Trophoblast cell (in vitro differentiated cells and primary cell): ENCODE data around the gene DCUN1D5.

Source experiments
- DNase-seq, 2 donors: peaks; one replicate each; pipeline ENCODE4 v3.0.0-alpha.2; 2016
- H2AFZ ChIP-seq: 2 replicates; pipeline ENCODE4 v1.6.1; 2013; ENCODE audit warnings: low read length, moderate library complexity, mild to moderate bottlenecking; ENCODE audit not compliant: insufficient read depth, poor library complexity
- H2AK5ac ChIP-seq: 2 replicates; pipeline ENCODE4 v1.6.1; 2013; ENCODE audit warnings: mild to moderate bottlenecking, low read length
- H2BK120ac ChIP-seq: 2 replicates; pipeline ENCODE4 v1.6.1; 2013; ENCODE audit warnings: low read length, mild to moderate bottlenecking, moderate library complexity; ENCODE audit not compliant: insufficient read depth, poor library complexity
- H2BK12ac ChIP-seq: 2 replicates; pipeline ENCODE4 v1.6.1; 2013; ENCODE audit warnings: mild to moderate bottlenecking, low read length, moderate library complexity
- H2BK5ac ChIP-seq: 2 replicates; pipeline ENCODE4 v1.6.1; 2013; ENCODE audit warnings: low read length, low read depth, moderate library complexity, mild to moderate bottlenecking; ENCODE audit not compliant: poor library complexity
- H3K14ac ChIP-seq: 2 replicates; pipeline ENCODE4 v1.6.1; 2013; ENCODE audit warnings: mild to moderate bottlenecking, low read length
- H3K18ac ChIP-seq: 2 replicates; pipeline ENCODE4 v1.6.1; 2013; ENCODE audit warnings: mild to moderate bottlenecking, low read length
- H3K23ac ChIP-seq: 2 replicates; pipeline ENCODE4 v1.6.1; 2013; ENCODE audit warnings: low read length
- H3K27ac ChIP-seq: 2 replicates; pipeline ENCODE4 v1.5.1; 2013; ENCODE audit warnings: low read depth, mild to moderate bottlenecking, inconsistent platforms, low read length, moderate library complexity
- H3K27me3 ChIP-seq: 2 replicates; pipeline ENCODE4 v1.6.1; 2013; ENCODE audit warnings: inconsistent platforms, mild to moderate bottlenecking, low read length, moderate library complexity; ENCODE audit not compliant: insufficient read depth
- H3K36me3 ChIP-seq, 2 experiments: 1 replicate in 1 of 2; 2 replicates in 1 of 2; pipeline ENCODE4 v1.6.1; 2013; ENCODE audit warnings: low read length in 2 of 2, mild to moderate bottlenecking in 2 of 2, moderate library complexity in 1 of 2; ENCODE audit not compliant: insufficient read depth in 2 of 2, control insufficient read depth in 1 of 2
- H3K4ac ChIP-seq: 2 replicates; pipeline ENCODE4 v1.6.1; 2013; ENCODE audit warnings: low read depth, mild to moderate bottlenecking, low read length, moderate library complexity
- H3K4me1 ChIP-seq, 2 experiments: 1 replicate in 1 of 2; 2 replicates in 1 of 2; pipeline ENCODE4 v1.6.1; 2013; ENCODE audit warnings: low read length in 2 of 2, mild to moderate bottlenecking in 2 of 2, moderate library complexity in 1 of 2; ENCODE audit not compliant: insufficient read depth in 2 of 2, control insufficient read depth in 1 of 2
- H3K4me2 ChIP-seq: 2 replicates; pipeline ENCODE4 v1.6.1; 2013; ENCODE audit warnings: inconsistent platforms, mild to moderate bottlenecking, low read length, moderate library complexity
- H3K4me3 ChIP-seq: 2 replicates; pipeline ENCODE4 v1.5.1; 2013; ENCODE audit warnings: mild to moderate bottlenecking, low read depth, low read length, inconsistent platforms
- H3K79me1 ChIP-seq: one replicate; pipeline ENCODE4 v1.6.1; 2013; ENCODE audit warnings: low read length
- H3K79me2 ChIP-seq: 2 replicates; pipeline ENCODE4 v1.6.1; 2013; ENCODE audit warnings: low read length, mild to moderate bottlenecking; ENCODE audit not compliant: control insufficient read depth, insufficient read depth, poor library complexity
- H3K9ac ChIP-seq: 2 replicates; pipeline ENCODE4 v1.6.1; 2013; ENCODE audit warnings: mild to moderate bottlenecking, low read length
- H3K9me3 ChIP-seq: 2 replicates; pipeline ENCODE4 v1.6.1; 2013; ENCODE audit warnings: low read depth, mild to moderate bottlenecking, control low read depth, inconsistent platforms, low read length; ENCODE audit not compliant: insufficient read depth
- H4K12ac ChIP-seq: 2 replicates; pipeline ENCODE4 v1.6.1; 2013; ENCODE audit warnings: low read depth, mild to moderate bottlenecking, low read length, moderate library complexity
- H4K8ac ChIP-seq: 2 replicates; pipeline ENCODE4 v1.6.1; 2013; ENCODE audit warnings: low read depth, mild to moderate bottlenecking, low read length, moderate library complexity
- H4K91ac ChIP-seq: one replicate; pipeline ENCODE4 v1.6.1; 2013; ENCODE audit warnings: low read depth, mild to moderate bottlenecking, low read length, moderate library complexity
- WGBS: extraction: QIAGEN DNeasy Blood & Tissue Kit; methylation state at CpG from one replicate; pipeline ENCODE4 v1.1.7; 2013; ENCODE audit warnings: missing lambda C conversion rate; ENCODE audit not compliant: insufficient read length, insufficient coverage; ENCODE audit errors: extremely low coverage; 5-methylcytosine and 5-hydroxymethylcytosine counted together

DCUN1D5 gene

GRCh38 chr11:103111400-103111799, 19.4 kb upstream of the DCUN1D5 start:
- Histone ChIP-seq H3K14ac (no peak overlapping the region), H3K36me3 (no peaks in the 10 kb centered on the region), H4K8ac (no peak overlapping the region), H2AFZ (no peak overlapping the region), H3K23ac (no peak overlapping the region), H3K18ac (no peak overlapping the region), H3K9ac (no peak overlapping the region), H3K27me3 (no peaks in the 10 kb centered on the region), H3K79me1 (no peaks in the 10 kb centered on the region), H2BK120ac (no peak overlapping the region), H3K4me2 (no peak overlapping the region), H4K12ac (no peak overlapping the region), H3K4ac (no peak overlapping the region), H2AK5ac (no peak overlapping the region), H3K9me3 (no peaks in the 10 kb centered on the region), H3K79me2 (no peaks in the 10 kb centered on the region), H3K4me1 (peaks cover 2 to 6% of the 10 kb centered on the region in 2 experiments), H2BK12ac (no peak overlapping the region), H3K27ac (no peak overlapping the region), H2BK5ac (no peak overlapping the region), H4K91ac (no peak overlapping the region), H3K4me3 (no peak overlapping the region)
- DNase-seq, result no peak
- 100% methylated on average over 1 of the region's 5 CpGs for WGBS

DNA sequence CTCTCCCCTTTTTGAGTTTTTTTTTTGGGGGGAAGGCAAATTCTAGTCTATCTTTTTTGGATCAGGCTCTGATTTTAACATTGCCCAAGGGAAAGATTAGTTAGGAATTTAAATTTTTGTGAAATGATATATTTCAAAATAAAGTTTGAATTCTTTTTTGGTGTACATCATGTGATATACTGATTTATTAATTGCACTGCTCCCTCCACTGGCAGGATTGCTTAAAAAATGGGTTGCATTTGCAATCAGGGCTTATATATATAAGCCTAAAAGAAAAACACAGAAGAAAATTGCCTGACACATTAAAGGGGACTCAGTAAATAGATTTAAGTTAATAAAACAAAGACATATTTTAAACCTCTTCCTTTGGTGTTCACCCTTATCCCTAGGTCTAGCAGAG, 18.4 kb upstream of the DCUN1D5 start:
- Histone ChIP-seq H3K4me3 (no peak overlapping the region), H3K9ac (no peak overlapping the region), H3K79me1 (no peaks in the 10 kb centered on the region), H3K27me3 (no peaks in the 10 kb centered on the region), H2AFZ (no peak overlapping the region), H3K36me3 (no peaks in the 10 kb centered on the region), H2BK5ac (no peak overlapping the region), H3K4me1 (peaks cover 2 to 6% of the 10 kb centered on the region in 2 experiments), H4K8ac (no peak overlapping the region), H3K9me3 (no peaks in the 10 kb centered on the region), H4K12ac (no peak overlapping the region), H2AK5ac (no peak overlapping the region), H3K23ac (no peak overlapping the region), H3K14ac (no peak overlapping the region), H4K91ac (no peak overlapping the region), H2BK120ac (no peak overlapping the region), H3K18ac (no peak overlapping the region), H2BK12ac (no peak overlapping the region), H3K4ac (no peak overlapping the region), H3K4me2 (no peak overlapping the region), H3K27ac (no peak overlapping the region), H3K79me2 (no peaks in the 10 kb centered on the region)
- peak; percentile 7 to 42 for DNase-seq

- Histone ChIP-seq H2BK5ac (no peak overlapping the region), H3K4me3 (peak overlapping the region; percentile 77), H3K9ac (no peak overlapping the region), H3K27ac (no peak overlapping the region), H3K23ac (no peak overlapping the region), H3K27me3 (no peaks in the 10 kb centered on the region), H3K79me2 (no peaks in the 10 kb centered on the region), H2AK5ac (no peak overlapping the region), H3K18ac (no peak overlapping the region), H3K4me2 (peak overlapping the region; percentile 89), H4K12ac (peak overlapping the region; percentile 43), H3K36me3 (no peaks in the 10 kb centered on the region), H3K4ac (no peak overlapping the region), H3K4me1 (peaks cover 2 to 6% of the 10 kb centered on the region in 2 experiments), H3K79me1 (no peaks in the 10 kb centered on the region), H4K91ac (no peak overlapping the region), H3K9me3 (no peaks in the 10 kb centered on the region), H3K14ac (no peak overlapping the region), H4K8ac (peak overlapping the region; percentile 70), H2BK12ac (no peak overlapping the region), H2BK120ac (no peak overlapping the region), H2AFZ (peak overlapping the region; percentile 97)
- no peak for DNase-seq
- no CpG with 5 or more reads among the region's 26 CpGs for WGBS
Observed at GRCh38 chr11:103109818-103110388, 17.9 kb upstream of the DCUN1D5 start.

DNA sequence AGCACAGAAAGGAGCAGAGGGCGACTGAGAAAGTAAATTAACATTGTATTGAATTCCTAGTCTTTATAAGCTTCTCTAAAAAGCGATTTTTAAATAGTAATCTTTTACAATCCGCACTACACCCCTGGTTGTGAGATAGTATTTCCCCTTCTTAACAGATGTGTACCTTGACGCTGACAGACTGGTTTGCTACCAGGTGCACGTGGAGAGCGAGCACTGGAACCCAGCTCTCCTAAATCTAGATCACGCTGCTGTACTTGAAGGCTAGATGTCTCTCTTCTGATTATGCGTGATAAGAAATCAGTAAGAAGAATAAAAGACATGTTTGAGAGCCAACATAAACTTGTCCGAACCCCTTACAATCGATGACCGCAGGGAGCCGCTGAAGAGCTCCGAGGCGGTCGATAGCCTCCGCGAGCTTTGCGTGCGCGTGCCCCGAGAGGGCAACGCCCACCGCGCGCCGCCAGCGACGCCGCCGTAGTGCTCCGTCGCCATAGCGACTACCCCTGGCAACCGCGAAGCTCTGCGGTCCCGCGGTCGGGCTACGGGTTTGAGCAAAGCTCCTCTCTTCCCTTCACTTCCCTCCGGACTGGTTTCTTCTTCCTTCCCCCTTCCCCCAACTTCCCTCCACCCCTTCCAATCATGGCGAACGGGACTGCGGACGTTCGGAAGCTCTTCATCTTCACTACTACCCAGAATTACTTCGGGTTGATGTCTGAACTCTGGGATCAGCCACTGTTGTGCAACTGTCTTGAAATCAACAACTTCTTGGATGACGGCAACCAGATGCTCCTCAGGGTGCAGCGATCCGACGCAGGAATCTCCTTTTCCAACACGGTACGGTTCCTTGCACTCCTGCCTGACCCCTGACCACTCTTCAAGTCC, 17.2 kb upstream of the DCUN1D5 start, which contains the start of gene DYNC2H1:
Gene DYNC2H1, plus strand, starts transcription at position 494 of the 885 bp plus-strand sequence. Its CDS starts 149 bp downstream, at position 643.
- H3K18ac ChIP-seq, result no peak within 1 kb of the TSS
- WGBS, result no CpG with 5 or more reads among the region's 53 CpGs
- H3K4me3 ChIP-seq, result peak within 1 kb of the TSS; percentile 77
- no peak within 1 kb of the TSS for H2BK12ac ChIP-seq
- H3K23ac ChIP-seq, result no peak within 1 kb of the TSS
- peaks cover 2 to 6% of the 10 kb centered on the region in 2 experiments for H3K4me1 ChIP-seq
- H2BK120ac ChIP-seq, result no peak within 1 kb of the TSS
- no peak within 1 kb of the TSS for H2BK5ac ChIP-seq
- H3K79me1 ChIP-seq, result no peaks in the 10 kb centered on the region
- peak within 1 kb of the TSS; percentile 70 for H4K8ac ChIP-seq
- H3K9me3 ChIP-seq, result no peaks in the 10 kb centered on the region
- peak within 1 kb of the TSS; percentile 97 for H2AFZ ChIP-seq
- no peaks in the 10 kb centered on the region for H3K27me3 ChIP-seq
- H3K36me3 ChIP-seq, result no peaks in the 10 kb centered on the region
- peak; percentile 87 to 94 for DNase-seq
- peak within 1 kb of the TSS; percentile 85 for H3K9ac ChIP-seq
- no peak within 1 kb of the TSS for H2AK5ac ChIP-seq
- no peaks in the 10 kb centered on the region for H3K79me2 ChIP-seq
- H3K14ac ChIP-seq, result no peak within 1 kb of the TSS
- no peak within 1 kb of the TSS for H3K27ac ChIP-seq
- H4K91ac ChIP-seq, result no peak within 1 kb of the TSS
- H4K12ac ChIP-seq, result peak within 1 kb of the TSS; percentile 43
- no peak within 1 kb of the TSS for H3K4ac ChIP-seq
- H3K4me2 ChIP-seq, result peak within 1 kb of the TSS; percentile 89
